Spleen (tissue), 11 donors: ENCODE data around the gene IQGAP2. TPM values are rescaled to one million over a fixed set of nuclear protein-coding genes. Genes with fewer than 3 reads are reported as not detected.

Experiments used
- DNase-seq: peaks from one replicate; pipeline ENCODE4 v3.0.0-alpha.2; 2020
- H3K27ac ChIP-seq, 8 donors: fragments of 200-600 bp; sonication (generic) in 7 of 8; 1 replicate in 4 of 8; 2 replicates in 4 of 8; pipeline versions ENCODE4 v1.5.0 to v1.8.0; 2016 to 2021; ENCODE audit warnings: inconsistent platforms in 4 of 8, mild to moderate bottlenecking in 4 of 8, moderate library complexity in 1 of 8
- H3K27me3 ChIP-seq, 7 donors: fragments of 200-600 bp; sonication (generic) in 6 of 7; replicated peaks in 1 of 7; 1 replicate in 4 of 7; 2 replicates in 3 of 7; pipeline versions ENCODE4 v1.5.0 to v1.8.0; 2016 to 2021; ENCODE audit warnings: inconsistent platforms in 3 of 7, mild to moderate bottlenecking in 1 of 7
- H3K36me3 ChIP-seq, 6 donors: fragments of 200-600 bp; sonication (generic) in 5 of 6; 1 replicate in 4 of 6; 2 replicates in 2 of 6; pipeline versions ENCODE4 v1.5.0 to v1.8.0; 2016 to 2021; ENCODE audit warnings: inconsistent platforms in 2 of 6
- H3K4me1 ChIP-seq, 6 donors: fragments of 200-600 bp; sonication (generic) in 5 of 6; 1 replicate in 3 of 6; 2 replicates in 3 of 6; pipeline versions ENCODE4 v1.5.0 to v1.8.0; 2016 to 2021; ENCODE audit warnings: inconsistent platforms in 3 of 6
- H3K4me3 ChIP-seq, 8 donors: fragments of 200-600 bp; sonication (generic) in 7 of 8; 1 replicate in 4 of 8; 2 replicates in 4 of 8; pipeline versions ENCODE4 v1.5.0 to v1.8.0; 2016 to 2021; ENCODE audit warnings: inconsistent platforms in 4 of 8, mild to moderate bottlenecking in 4 of 8, moderate library complexity in 2 of 8
- H3K9me3 ChIP-seq, 8 donors: fragments of 200-600 bp; sonication (generic) in 7 of 8; 1 replicate in 4 of 8; 2 replicates in 4 of 8; pipeline versions ENCODE4 v1.5.0 to v1.8.0; 2016 to 2021; ENCODE audit warnings: inconsistent platforms in 4 of 8
- POLR2A ChIP-seq, 3 donors: fragments of 450-650 bp; IDR thresholded peaks; one replicate each; pipeline ENCODE4 v1.5.1; 2017; ENCODE audit warnings: antibody characterized with exemption in 3 of 3, mild to moderate bottlenecking in 1 of 3
- POLR2AphosphoS5 ChIP-seq, 3 donors: sonication (generic); formaldehyde crosslinking; IDR thresholded peaks; one replicate each; pipeline ENCODE4 v1.5.1; 2017; ENCODE audit warnings: antibody characterized with exemption in 3 of 3
- WGBS, 5 donors: extraction: QIAGEN DNeasy Blood & Tissue Kit in 3 of 5; methylation state at CpG; one replicate each; pipeline versions ENCODE4 v1.1.5 to v1.1.7; 2013 to 2018; 5-methylcytosine and 5-hydroxymethylcytosine counted together
- intact Hi-C: fragments of 100-400 bp; cut with DNase I; formaldehyde crosslinking; loops from one replicate; pipeline ENCODE4 v1.15.0; 2023; ENCODE audit warnings: low total_unique reads
- polyA plus RNA-seq, 3 donors: library from polyadenylated mRNA; stranded (reverse); fragments of 200-250 nt; gene quantifications; one replicate each; pipeline ENCODE4 v1.2.1, GENCODE V29; 2013
- total RNA-seq, 7 donors: library from RNA; depleted of rRNA in 3 of 7; stranded (reverse); fragments of >200 nt in 3 of 7; fragmentation: NEBNext Ultra II Directional in 4 of 7; extraction: Animal tissue kit (Norgen Biotek cat#: 25700) in 4 of 7; gene quantifications; one replicate each; pipeline versions ENCODE4 v1.1.0 to v1.2.1, GENCODE V29; 2016 to 2021
- TF ChIP-seq, protein P1 (sequence below), 11 experiments: fragments of 200-600 bp in 7 of 11; fragments of 450-650 bp in 4 of 11; sonication (generic) in 4 of 11; IDR thresholded peaks in 8 of 11; conservative IDR thresholded peaks in 3 of 11; 1 replicate in 7 of 11; 2 replicates in 4 of 11; pipeline versions ENCODE4 v1.4.0 to v1.8.0; 2016 to 2021; ENCODE audit warnings: antibody characterized with exemption in 11 of 11, inconsistent platforms in 4 of 11, mild to moderate bottlenecking in 1 of 11
- donor health status: healthy with polysubstance abuse.
- donor health status: DM: no; HTN: no; CAD: no; lungs with moderate emphysema.
- donor health status: DM: no; HTN: no; CAD: no.
- donor health status: Bipolar disorder and iron deficiency.
- donor health status: healthy.
- donor health status: DM: no; HTN: no; CAD: no.
- donor health status: DM: yes; HTN: yes; CAD: no.

Gene IQGAP2
- total and polyA plus RNA-seq, 10 donors = 9.3 to 83.6 (median 52.8) TPM

- peaks cover 11 to 54% (median 21%) of the 10 kb centered on the region in 6 donors for H3K4me1 ChIP-seq
- H3K27me3 ChIP-seq = no peaks in the 10 kb centered on the region
- H3K27ac ChIP-seq = peak overlapping the region in 7 of 8 donors; percentile 6 to 86 (median 70)
- no peak for DNase-seq
- H3K4me3 ChIP-seq = peak overlapping the region in 1 of 8 donors; percentile 30
- no peak for TF ChIP-seq POLR2A (IDR thresholded peaks at IDR 0.05)
- TF ChIP-seq POLR2AphosphoS5 (IDR thresholded peaks at IDR 0.05) = peak in 1 of 3 donors; percentile 30
- peaks cover 0 to 32% (median 26%) of the 10 kb centered on the region in 8 donors for H3K9me3 ChIP-seq
- WGBS, 5 donors = 68 to 91% (median 80%) methylated on average over 15 of the region's 15 CpGs
- intact Hi-C loops = no loop called here
- peaks cover 0 to 41% (median 12%) of the 10 kb centered on the region in 6 donors for H3K36me3 ChIP-seq
Measured at GRCh38 chr5:76732405-76733048, 329.4 kb downstream of the IQGAP2 start.

GRCh38 chr5:76733049-76733417, 329.9 kb downstream of the IQGAP2 start:
- H3K27ac ChIP-seq = peak overlapping the region in 7 of 8 donors; percentile 6 to 86 (median 70)
- intact Hi-C loops = no loop called here
- no peak for DNase-seq
- H3K4me1 ChIP-seq = peaks cover 12 to 59% (median 26%) of the 10 kb centered on the region in 6 donors
- no peaks in the 10 kb centered on the region for H3K27me3 ChIP-seq
- 68 to 85% (median 75%) methylated on average over 13 of the region's 13 CpGs for WGBS, 5 donors
- H3K4me3 ChIP-seq = peak overlapping the region in 1 of 8 donors; percentile 30
- H3K9me3 ChIP-seq = peaks cover 0 to 31% (median 26%) of the 10 kb centered on the region in 8 donors
- peaks cover 0 to 41% (median 12%) of the 10 kb centered on the region in 6 donors for H3K36me3 ChIP-seq
- TF ChIP-seq, protein P1, sequence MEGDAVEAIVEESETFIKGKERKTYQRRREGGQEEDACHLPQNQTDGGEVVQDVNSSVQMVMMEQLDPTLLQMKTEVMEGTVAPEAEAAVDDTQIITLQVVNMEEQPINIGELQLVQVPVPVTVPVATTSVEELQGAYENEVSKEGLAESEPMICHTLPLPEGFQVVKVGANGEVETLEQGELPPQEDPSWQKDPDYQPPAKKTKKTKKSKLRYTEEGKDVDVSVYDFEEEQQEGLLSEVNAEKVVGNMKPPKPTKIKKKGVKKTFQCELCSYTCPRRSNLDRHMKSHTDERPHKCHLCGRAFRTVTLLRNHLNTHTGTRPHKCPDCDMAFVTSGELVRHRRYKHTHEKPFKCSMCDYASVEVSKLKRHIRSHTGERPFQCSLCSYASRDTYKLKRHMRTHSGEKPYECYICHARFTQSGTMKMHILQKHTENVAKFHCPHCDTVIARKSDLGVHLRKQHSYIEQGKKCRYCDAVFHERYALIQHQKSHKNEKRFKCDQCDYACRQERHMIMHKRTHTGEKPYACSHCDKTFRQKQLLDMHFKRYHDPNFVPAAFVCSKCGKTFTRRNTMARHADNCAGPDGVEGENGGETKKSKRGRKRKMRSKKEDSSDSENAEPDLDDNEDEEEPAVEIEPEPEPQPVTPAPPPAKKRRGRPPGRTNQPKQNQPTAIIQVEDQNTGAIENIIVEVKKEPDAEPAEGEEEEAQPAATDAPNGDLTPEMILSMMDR (IDR thresholded peaks at IDR 0.05 in 8 of 11, conservative IDR thresholded peaks at IDR 0.05 in 3 of 11) = no peak
- peak in 1 of 3 donors; percentile 78 for TF ChIP-seq POLR2AphosphoS5 (IDR thresholded peaks at IDR 0.05)

GRCh38 chr5:76735762-76736545, 332.9 kb downstream of the IQGAP2 start:
- WGBS, 5 donors = 58 to 71% (median 65%) methylated on average over 4 of the region's 4 CpGs
- H3K27ac ChIP-seq = peak overlapping the region in 7 of 8 donors; percentile 34 to 83 (median 79)
- DNase-seq = no peak

DNA sequence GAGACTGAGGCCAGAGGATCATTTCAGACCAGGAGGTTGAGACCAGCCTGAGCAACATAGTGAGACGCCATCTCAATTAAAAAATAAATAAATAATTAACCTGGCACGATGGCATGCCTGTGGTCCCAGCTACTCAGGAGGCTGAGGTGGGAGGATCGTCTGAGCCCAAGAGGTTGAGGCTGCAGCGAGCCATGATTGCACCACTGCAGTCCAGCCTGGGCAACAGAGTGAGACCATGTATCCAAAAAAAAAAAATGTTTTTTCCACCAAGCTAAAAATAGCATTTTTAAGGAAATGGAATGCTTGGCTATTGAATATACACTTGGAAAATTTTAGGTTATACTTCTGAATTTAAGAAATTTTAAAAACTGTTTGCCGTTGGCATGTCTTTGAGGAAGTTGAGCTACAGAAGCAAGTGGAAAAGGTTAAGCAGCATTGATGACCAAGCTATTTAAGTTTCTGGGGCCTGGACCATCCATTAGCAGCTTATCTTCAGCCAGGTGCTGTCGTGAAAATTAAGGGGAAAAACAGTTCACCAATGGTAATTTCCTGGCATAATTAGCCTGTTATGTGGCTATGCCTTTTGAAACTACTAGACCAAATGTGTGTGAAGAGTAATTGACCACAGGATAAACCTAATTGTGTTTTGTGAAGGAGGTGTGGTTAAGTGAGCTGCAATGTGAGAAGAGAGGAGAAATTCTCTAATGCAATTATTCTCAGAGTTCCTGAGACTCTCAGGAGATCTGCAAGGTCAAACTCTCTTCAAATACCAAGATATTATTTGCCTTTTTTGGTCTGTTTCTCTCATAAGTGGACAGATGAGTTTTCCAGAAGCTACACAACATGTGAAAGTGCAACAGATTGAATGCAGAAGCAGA, 333.8 kb downstream of the IQGAP2 start:
- 64 to 72% (median 70%) methylated on average over 6 of the region's 6 CpGs for WGBS, 5 donors

More at GRCh38 chr5:76735762-76736545, 332.9 kb downstream of the IQGAP2 start:
- no peak overlapping the region for H3K4me3 ChIP-seq
- no peaks in the 10 kb centered on the region for H3K27me3 ChIP-seq
- peaks cover 12 to 78% (median 38%) of the 10 kb centered on the region in 6 donors for H3K4me1 ChIP-seq
- TF ChIP-seq POLR2A (IDR thresholded peaks at IDR 0.05) = no peak
- intact Hi-C loops = no loop called here
- H3K36me3 ChIP-seq = peaks cover 0 to 25% (median 6%) of the 10 kb centered on the region in 6 donors
- peaks cover 0 to 2% (median 0%) of the 10 kb centered on the region in 8 donors for H3K9me3 ChIP-seq

More for the DNA sequence above, 333.8 kb downstream of the IQGAP2 start:
- TF ChIP-seq, protein P1 (IDR thresholded peaks at IDR 0.05 in 8 of 11, conservative IDR thresholded peaks at IDR 0.05 in 3 of 11) = no peak
- H3K36me3 ChIP-seq = peaks cover 0 to 25% (median 6%) of the 10 kb centered on the region in 6 donors
- H3K4me3 ChIP-seq = no peak overlapping the region
- H3K4me1 ChIP-seq = peaks cover 12 to 72% (median 36%) of the 10 kb centered on the region in 6 donors
- H3K27me3 ChIP-seq = no peaks in the 10 kb centered on the region
- peak overlapping the region; percentile 16 to 83 (median 72) for H3K27ac ChIP-seq
- no peaks in the 10 kb centered on the region for H3K9me3 ChIP-seq
- intact Hi-C loops = no loop called here
- no peak for DNase-seq
